Stimulated activated CD4-positive, alpha-beta T cell treated with anti-CD3 and anti-CD28 coated beads, Interleukin-15, amount 100 ng/mL, for 24 hours (primary cell): ENCODE results near the gene PIEZO1.

ENCODE experiments used
- DNase-seq: peaks from one replicate; pipeline ENCODE4 v3.0.0-alpha.2; 2020

PIEZO1 gene

DNA sequence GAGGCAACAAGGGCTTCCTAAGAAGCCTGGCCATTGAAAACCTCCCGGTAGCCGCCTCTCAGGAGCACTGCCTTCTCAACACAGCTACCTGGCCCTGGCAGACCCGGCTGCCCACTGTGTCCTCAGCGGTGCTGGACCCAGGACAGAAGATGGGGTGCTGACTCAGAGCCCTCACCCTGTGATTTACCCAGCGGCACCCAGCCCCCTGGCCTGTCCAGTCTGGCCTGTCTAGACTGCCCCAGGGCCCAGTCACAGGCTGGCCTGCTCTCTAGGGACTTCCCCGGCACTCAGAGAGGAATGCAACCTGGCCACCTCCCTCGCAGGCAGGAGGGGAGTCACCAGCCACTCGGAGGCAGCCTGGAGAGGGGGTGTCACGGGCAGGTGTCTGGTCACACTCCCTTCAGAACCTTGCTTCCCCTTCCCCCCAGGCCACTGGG lies 20.1 kb downstream of the PIEZO1 start:
- DNase-seq = no peak

DNA sequence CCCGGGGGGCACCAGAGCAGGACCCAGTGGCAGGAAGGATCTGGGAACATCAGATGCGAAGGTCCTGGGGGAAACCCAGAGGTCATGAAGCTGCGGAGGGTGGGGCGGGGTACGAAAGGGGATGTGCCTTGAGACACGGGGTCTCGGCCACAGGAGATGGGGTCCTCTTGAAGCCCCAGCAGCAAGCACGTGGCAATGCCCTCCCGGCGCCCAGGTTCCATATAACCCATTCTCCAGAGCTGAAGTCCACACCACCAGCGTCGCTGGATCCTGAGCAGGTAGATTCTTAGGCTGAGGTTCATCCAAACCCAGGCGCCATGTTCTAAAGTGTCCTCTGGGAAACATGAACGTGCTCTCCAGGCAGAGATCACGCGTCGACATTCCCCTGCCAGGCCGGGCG lies 20.9 kb downstream of the PIEZO1 start:
- DNase-seq = no peak

DNA sequence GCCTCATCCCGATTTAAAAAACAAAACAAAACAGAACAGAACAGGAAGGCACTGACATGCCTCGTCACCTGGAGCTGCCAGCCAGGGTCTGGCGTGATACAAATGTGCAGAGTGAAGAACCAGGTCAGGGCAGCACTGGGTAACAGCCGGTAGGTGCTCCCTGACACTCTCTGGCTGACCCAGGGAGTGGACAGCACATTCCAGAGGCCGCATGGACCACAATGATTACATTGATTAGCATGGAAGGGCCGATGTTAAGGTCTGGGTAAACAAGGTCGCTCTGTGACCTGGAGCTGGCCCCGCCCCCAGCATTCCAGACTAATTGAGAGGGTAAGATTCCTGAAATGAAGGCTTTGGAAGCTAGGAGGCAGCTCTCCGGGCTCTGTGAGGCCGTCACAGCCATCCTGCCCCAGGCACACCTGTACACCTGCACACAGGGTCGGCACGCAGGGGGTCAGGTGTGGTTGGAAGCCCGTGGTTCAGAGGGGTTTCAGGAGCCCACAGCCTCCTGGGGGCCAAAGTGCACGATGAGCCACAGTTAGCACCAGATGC lies 21.4 kb downstream of the PIEZO1 start:
- no peak for DNase-seq

DNA sequence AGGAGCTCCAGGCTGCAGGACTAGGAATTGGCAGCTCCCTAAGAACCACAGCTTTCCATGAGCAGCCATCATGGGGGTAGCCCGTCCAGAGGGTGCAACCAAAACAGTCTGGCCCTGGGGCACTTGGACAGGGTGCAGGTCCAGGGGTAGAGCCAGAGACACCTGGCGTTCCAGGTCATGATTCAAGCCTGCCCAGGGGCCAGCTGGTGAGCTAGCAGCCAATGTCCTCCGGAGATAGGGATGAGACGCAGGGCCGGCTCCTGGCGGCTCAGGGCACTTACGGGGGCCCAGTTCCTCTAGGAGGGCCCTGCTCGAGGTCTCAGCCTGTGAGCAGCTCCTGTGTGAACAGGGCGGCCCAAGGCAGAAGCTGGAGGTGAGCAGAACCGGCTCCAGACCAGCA lies 22.1 kb downstream of the PIEZO1 start:
- DNase-seq = no peak

DNA sequence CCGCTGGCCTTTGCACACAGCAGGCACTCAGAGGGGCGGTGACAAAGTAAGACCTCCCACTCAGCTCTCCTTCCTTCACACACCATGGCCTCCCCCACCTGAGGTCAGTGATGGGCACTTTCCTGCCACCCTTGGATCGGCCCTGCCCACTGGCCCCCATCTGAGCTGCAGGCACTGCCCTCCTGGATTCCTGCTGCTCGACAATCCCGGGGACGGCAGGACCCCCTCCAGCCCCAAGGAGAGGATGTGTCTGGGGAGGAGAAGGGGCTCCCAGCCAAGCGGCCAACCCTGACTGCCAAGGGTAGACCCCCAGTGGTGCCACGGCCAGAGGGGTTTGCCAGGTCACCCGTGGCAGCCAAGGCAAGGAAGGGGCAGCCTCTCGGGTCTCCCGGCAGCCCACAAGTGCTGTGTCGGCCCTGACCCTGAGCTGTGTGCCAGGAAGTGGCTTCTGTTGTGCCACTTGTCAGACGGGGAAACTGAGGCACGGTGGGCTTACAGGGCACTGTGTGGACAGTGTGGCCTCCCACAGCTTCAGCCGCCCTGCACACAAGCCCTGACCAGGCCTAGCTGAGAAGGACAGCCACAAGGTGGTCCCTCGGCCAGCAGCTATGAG lies 22.7 kb downstream of the PIEZO1 start:
- DNase-seq = no peak

DNA sequence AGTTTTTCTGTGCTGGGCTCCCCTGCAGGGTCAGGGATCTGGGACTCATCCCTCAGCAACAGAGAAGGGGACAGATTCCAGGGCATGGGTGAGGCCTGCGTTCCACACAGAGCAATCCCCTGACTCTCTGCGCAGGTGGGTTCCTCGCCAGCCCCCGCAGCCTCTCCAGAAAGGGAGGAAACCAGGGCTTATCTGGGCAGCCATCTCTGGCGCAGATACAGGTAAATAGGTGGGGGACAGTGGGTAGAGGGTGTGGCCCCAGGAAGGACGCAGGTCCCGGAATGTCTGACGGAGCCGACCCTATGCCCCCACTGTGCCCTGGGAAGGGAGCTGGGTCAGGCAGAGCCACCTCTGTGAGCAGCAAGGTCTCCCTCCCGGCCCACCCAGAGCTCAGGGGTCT lies 23.2 kb downstream of the PIEZO1 start:
- DNase-seq = no peak

- DNase-seq = no peak
Observed at GRCh38 chr16:88761143-88761534, 23.9 kb downstream of the PIEZO1 start.

DNA sequence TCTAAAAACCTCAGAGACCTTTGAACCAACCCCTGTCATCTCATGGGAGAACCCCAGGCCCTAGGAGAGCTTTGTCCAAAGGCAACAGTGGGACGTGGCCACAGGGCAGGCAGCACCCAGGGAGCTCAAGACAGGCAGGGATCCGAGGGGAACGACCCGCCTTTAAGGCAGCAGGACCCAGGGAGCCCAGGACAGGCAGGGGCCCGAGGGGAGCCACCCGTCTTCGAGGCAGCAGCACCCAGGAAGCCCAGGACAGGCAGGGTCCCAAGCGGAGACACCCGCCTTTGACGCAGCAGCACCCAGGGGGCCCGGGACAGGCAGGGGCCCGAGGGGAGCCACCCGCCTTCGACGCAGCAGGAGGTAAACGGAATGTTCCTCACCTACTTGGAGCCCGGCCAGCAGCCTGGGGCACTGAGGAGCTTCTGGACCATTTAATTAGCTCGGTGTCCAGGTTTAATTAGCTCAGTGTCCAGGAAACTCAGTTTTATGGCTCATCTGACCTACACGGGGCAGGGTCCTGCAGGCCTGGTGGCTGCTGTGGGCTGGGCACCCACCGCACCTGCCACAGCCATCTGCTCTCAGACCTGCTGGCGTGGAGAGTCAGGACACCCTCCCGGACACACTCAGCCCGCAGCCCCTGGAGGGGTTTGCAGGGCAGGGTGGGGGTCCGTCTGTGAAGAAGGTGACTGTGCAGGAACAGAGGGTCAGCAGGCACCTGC lies 24.4 kb downstream of the PIEZO1 start:
- DNase-seq = no peak

DNA sequence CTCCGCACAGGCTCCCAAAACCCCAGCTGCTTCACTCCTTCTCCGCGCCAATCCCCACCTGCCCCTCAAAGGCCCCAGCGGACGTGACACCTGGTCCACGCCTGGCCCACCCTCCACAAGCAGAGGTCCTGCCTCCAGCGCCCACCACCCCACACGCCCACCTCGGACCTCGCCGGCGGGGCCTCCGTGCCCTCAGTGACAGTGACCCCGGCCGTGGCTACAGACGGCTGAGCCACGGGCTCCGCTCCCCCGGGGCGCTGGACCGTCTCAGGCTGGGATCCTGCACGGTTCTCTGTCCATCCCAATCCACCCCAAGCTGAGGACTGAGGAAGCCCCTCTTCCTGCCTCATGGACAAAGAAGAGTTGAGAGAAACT lies 25.1 kb downstream of the PIEZO1 start:
- no peak for DNase-seq

GRCh38 chr16:88759245-88759975 lies 25.6 kb downstream of the PIEZO1 start:
- peak; percentile 61 for DNase-seq

GRCh38 chr16:88758944-88759244 lies 26.1 kb downstream of the PIEZO1 start:
- DNase-seq = no peak

DNA sequence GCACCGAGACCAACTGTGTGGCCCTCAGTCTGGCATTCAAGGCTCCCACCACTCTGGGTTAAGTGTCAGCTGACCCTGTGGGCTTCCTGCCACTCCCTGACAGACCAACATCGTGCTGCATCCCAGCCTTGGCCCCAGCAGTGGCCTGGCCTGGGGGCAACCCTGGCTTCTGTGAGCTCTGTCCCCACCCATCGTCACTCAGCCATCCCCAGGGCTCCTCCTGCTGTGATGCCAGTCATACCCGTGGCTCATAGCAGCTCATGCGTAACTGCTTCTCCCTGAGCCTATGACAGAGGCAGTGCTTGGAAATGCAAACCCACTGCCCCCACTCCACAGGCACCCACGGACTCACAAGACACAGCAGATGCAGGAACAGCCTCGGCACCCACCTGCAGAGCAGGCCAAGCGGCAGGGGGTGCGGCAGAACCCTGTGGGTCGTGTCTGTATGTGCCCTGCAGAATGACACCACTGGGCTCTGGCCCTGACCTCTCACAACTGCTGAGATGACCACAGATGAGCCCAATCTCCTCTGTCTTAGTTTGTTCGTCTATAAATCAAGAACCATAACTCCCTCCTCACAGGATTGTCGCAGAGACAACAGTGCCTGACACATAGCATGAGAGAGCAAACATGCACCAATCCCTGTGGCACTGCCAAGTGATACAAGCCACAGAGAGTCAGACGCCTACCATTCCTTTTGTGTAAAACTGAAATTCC lies 26.6 kb downstream of the PIEZO1 start:
- DNase-seq = no peak

- no peak for DNase-seq
Observed at GRCh38 chr16:88755745-88756443, 29.1 kb downstream of the PIEZO1 start.

- peak; percentile 33 for DNase-seq
Observed at GRCh38 chr16:88754912-88755744, 29.9 kb downstream of the PIEZO1 start.

- DNase-seq = no peak
Observed at GRCh38 chr16:88754109-88754911, 30.7 kb downstream of the PIEZO1 start.

GRCh38 chr16:88753602-88754001 lies 31.4 kb downstream of the PIEZO1 start:
- DNase-seq = no peak

DNA sequence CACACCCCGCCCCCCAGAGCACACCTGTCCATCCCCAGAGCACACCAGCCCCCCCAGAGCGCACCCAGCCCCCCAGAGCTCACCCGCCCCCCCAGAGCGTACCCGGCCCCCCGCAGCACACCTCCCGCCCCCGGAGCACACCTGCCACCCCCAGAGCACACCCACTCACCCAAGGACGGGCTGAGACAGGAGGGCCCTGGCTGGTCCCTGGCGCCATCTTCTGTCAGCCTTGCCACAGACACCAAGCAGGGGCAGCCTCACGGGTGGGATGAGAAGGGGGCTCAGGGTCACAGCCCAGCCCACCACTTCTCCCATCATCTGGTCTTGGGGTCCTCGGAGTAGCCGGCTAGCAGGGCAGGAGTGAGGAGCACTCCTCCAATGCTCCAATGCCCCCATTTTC lies 31.8 kb downstream of the PIEZO1 start:
- DNase-seq = no peak

- DNase-seq = no peak
Observed at GRCh38 chr16:88752386-88753002, 32.5 kb downstream of the PIEZO1 start.

DNA sequence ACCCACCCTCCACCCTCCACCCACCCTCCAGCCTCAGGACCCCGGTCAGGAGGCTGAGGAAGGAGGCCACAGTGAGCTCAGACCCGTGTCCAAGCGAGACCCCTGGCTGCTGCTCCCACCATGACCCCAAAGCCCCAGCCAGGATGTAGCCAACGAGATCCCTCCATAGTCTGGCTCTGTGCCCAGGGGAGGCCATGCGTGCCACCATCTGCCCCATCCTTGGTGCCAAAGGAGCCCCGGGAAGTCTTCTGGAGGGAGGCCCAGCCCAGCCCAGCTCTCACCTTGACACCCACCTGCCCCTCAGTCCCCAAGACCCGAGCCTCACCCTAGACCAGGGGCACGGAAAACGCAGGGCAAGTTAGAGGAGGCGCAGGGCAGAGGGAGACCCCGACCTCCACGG lies 34.2 kb downstream of the PIEZO1 start:
- no peak for DNase-seq

DNA sequence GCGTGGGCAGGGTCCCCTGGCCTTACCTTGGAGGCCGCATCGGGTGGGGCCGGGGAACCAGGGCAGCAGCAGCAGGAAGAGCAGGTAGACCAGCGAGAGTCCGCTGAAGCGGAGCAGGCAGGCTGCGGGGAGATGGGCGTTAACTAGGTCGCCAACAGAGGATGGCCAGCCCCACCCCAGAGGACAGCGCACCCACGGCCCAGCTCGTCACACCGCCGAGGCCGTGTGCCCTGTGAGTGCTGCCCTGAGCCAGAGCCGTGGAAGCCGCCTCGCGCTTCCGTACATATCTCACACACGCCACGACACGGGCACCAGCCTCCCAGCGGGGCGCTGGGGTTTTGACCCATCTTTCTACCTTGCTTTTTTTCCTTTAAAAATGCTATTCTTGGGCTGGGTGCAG lies 35.7 kb downstream of the PIEZO1 start:
- no peak for DNase-seq

- no peak for DNase-seq
Observed at GRCh38 chr16:88748364-88748763, 36.7 kb downstream of the PIEZO1 start.
